GM04504 (cell line): Measurements from ENCODE around the gene CLCNKA.
A peak's percentile ranks its signal among the peaks of the same experiment; 100 is the strongest.

Experiments used
- DNase-seq: peaks from one replicate; pipeline ENCODE4 v3.0.0-alpha.2; 2012; ENCODE audit warnings: low read depth

Gene CLCNKA

DNA sequence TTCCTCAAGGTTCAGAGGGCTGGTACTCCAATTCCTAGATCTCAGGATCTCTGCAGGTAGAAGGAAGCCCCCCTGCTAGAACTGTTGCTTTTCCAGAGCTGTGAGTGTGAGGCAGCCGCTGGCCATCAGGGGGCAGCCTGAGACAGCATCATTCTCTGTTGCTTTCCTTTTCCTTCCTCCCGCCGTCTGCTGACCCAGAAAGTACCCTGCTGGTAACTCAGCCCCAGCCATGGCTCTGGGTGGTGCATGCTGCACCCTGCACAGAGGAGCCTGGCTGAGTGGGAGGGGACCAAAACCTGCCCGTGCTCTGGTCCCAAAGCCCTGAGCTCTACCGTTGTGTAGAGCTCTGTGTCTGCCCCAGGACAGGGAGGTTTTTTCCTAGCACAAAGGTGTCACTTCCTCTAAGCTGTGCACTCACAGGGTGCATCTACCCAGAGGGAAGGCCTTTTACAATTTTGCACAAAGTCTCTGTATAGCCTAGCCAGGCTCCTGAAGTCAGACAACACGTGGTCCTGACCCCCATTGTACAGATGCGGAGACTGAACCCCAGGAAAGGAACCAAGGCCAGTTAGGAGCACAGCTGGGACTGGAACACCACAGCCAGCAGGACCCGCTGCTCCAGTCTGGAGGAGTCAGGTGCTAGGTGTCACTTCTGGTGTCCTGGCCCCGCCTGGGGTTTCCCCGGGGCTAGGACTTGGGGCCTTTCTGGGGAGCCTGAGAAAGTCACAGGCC lies 57.3 kb downstream of the CLCNKA start:
- DNase-seq, result peak; percentile 34

DNA sequence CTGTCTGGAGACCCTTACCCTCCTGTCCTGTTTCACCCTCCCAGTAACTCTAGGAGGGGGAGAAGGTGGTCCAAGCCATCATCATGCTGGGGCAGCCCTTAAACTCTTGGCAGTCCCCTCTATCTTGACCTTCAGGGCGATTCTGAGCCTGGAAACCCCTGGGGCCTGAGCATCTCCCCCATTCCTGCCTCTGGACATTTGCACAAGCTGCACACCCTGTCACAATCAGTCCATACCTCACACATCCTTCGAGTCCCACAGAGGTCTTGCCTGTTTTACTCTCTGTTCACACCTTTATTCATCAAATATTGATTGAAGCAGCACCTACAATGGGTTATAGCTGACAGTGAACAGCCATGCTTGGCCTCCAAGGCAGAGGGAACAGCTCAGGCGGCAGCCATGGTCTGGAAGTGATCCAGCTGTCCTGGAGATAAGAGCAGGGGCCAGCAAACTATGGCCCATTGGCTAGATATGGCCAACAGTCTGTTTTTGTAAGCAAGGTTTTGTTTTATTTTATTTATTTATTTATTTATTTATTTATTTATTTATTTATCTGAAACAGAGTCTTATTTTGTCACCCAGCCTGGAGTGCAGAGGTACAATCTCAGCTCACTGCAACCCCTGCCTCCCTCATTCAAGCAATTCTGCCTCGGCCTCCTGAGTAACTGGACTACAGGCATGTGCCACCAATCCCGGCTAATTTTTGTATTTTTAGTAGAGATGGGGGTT lies 58.8 kb downstream of the CLCNKA start:
- no peak for DNase-seq

DNA sequence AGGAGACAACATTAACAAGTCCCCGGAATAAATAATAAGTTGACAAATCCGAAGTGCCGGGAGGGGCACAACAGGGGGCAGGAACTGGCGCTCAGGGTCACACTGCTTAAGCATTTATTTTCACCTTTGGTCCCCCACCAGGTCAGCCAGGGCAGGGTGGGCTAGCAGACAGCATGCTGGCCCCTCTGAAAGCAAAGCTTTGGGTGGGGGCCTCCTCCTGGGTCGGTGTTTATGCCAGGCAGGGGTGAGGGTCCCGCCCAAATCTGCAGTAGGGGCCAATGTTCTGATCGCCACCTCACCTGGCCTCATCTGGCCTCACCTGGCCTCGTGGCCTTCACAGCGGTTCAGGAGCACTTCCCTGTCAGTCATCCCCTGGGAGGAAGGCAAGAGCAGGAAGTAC lies 59.8 kb downstream of the CLCNKA start:
- DNase-seq, result no peak

DNA sequence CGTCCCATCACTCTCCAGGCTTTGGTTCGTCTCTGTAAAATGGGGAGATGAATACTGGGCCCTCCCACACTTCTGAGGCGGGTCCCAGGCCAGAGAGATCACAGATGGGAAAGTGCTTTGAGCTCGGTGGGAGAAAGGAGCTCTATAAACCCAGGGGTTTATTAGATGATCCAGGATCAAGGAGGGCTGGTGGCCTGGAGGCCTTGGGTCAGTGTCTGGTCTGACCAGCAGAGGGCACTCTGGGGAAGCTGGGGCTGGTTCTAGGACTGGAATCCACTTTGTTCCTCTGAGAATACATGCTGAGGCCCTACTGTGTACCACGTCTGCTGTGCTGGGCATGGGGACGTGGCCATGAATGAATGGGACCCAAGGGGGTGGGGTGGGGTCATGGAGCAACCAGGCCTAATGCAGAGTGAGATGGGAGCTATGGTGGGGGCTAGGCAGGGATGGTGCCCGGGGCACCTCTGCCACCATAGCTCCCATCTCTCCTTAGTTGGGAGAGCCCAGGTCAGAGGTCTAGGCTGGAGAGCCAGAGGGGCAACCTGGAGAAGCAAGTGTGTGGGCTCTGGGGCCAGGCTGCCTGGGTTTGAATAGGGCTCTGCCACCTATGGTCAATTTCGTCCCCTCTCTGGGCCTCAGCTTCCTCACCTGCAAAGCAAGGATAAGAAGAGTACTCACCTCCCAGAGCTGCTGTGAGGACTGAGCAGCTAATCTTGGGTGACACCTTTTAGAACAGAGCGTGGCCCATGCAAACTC lies 60.6 kb downstream of the CLCNKA start:
- DNase-seq, result peak; percentile 26

DNA sequence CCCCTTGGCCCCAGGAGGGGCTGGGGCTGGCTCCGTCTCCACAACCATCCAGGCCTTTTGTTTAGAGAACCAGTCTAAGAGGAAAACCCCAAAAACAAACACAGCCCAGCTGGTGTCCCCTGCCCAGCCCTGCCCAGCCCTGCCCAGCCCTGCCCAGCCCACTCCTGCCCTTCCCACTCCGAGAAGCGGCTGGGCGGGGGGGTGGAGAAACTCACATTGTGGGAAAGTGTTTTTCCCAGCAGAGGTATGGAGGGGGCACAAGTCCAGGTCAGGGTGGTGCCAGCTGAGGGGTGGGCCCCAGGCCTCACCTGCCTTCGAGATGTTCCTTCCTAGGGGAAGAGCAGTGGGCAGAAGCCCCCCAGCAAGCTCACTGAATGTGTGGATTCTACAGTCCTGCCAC lies 61.6 kb downstream of the CLCNKA start:
- no peak for DNase-seq
